Esophagus muscularis mucosa (tissue), 4 donors: Measurements from ENCODE around the gene GPM6B. TPM values are rescaled to one million over a fixed set of nuclear protein-coding genes. Genes with fewer than 3 reads are reported as not detected.

ENCODE experiments used
- DNase-seq: peaks from one replicate; pipeline ENCODE4 v3.0.0-alpha.2; 2017; ENCODE audit errors: extremely low spot score
- H3K27ac ChIP-seq, 4 donors: fragments of 200-600 bp; sonication (generic); replicated peaks in 1 of 4; 1 replicate in 3 of 4; 2 replicates in 1 of 4; pipeline ENCODE4 v1.5.1; 2016 to 2019; ENCODE audit warnings: mild to moderate bottlenecking in 1 of 4
- H3K27me3 ChIP-seq, 4 donors: fragments of 200-600 bp; sonication (generic); one replicate each; pipeline versions ENCODE4 v1.5.1 to v1.6.0; 2016 to 2019
- H3K36me3 ChIP-seq, 4 donors: fragments of 200-600 bp; sonication (generic); one replicate each; pipeline ENCODE4 v1.5.1; 2016 to 2019
- H3K4me1 ChIP-seq, 4 donors: fragments of 200-600 bp; sonication (generic); one replicate each; pipeline ENCODE4 v1.5.1; 2016 to 2019
- H3K4me3 ChIP-seq, 4 donors: fragments of 200-600 bp; sonication (generic); 1 replicate in 2 of 4; 2 replicates in 2 of 4; pipeline ENCODE4 v1.5.1; 2016 to 2019; ENCODE audit warnings: mild to moderate bottlenecking in 4 of 4, moderate library complexity in 1 of 4
- H3K9me3 ChIP-seq, 4 donors: fragments of 200-600 bp; sonication (generic); 1 replicate in 3 of 4; 2 replicates in 1 of 4; pipeline ENCODE4 v1.5.1; 2016 to 2019
- CTCF ChIP-seq, 3 experiments: fragments of 200-600 bp in 2 of 3; fragments of 450-650 bp in 1 of 3; sonication (generic) in 2 of 3; IDR thresholded peaks; one replicate each; pipeline ENCODE4 v1.5.1; 2017 to 2019; ENCODE audit warnings: antibody characterized with exemption in 3 of 3, mild to moderate bottlenecking in 2 of 3, moderate library complexity in 1 of 3
- EP300 ChIP-seq: sonication (generic); formaldehyde crosslinking; IDR thresholded peaks from one replicate; pipeline ENCODE4 v1.6.1; 2017; ENCODE audit warnings: antibody characterized with exemption
- POLR2A ChIP-seq: fragments of 450-650 bp; IDR thresholded peaks from one replicate; pipeline ENCODE4 v1.6.1; 2017; ENCODE audit warnings: antibody characterized with exemption, moderate library complexity, mild to moderate bottlenecking, low read depth
- POLR2AphosphoS5 ChIP-seq, 2 donors: sonication (generic); formaldehyde crosslinking; IDR thresholded peaks; one replicate each; pipeline ENCODE4 v1.6.1; 2017; ENCODE audit warnings: antibody characterized with exemption in 2 of 2
- WGBS: methylation state at CpG from one replicate; pipeline ENCODE4 v1.1.5; 2018; 5-methylcytosine and 5-hydroxymethylcytosine counted together
- intact Hi-C: fragments of 100-400 bp; cut with DNase I; formaldehyde crosslinking; loops from one replicate; pipeline ENCODE4 v1.15.1; 2023
- total RNA-seq, 4 donors: library from RNA; depleted of rRNA; stranded (reverse); fragments of >200 nt; gene quantifications; one replicate each; pipeline versions ENCODE4 v1.1.0 to v1.2.1, GENCODE V29; 2016

GPM6B gene
- total RNA-seq, 4 donors from 2014 or later = 33.2 to 57.2 (median 45.2) TPM

- H3K4me3 ChIP-seq = no peak overlapping the region
- H3K27ac ChIP-seq = no peak overlapping the region
- H3K36me3 ChIP-seq = no peaks in the 10 kb centered on the region
- no peaks in the 10 kb centered on the region for H3K27me3 ChIP-seq
- no peak for DNase-seq
- no peaks in the 10 kb centered on the region for H3K9me3 ChIP-seq
- intact Hi-C loops = no loop called here
- H3K4me1 ChIP-seq = no peaks in the 10 kb centered on the region
- WGBS = 85% methylated on average over 2 of the region's 2 CpGs
- no peak for TF ChIP-seq POLR2A
- no peak for TF ChIP-seq CTCF (IDR thresholded peaks at IDR 0.05)
- TF ChIP-seq EP300 = no peak
- no peak for TF ChIP-seq POLR2AphosphoS5 (IDR thresholded peaks at IDR 0.05)
Measured at GRCh38 chrX:13857804-13858203, 40.9 kb upstream of the GPM6B start.

- intact Hi-C loops = no loop called here
- Histone ChIP-seq H3K4me3 (no peak overlapping the region), H3K27me3 (no peaks in the 10 kb centered on the region), H3K27ac (no peak overlapping the region), H3K4me1 (no peaks in the 10 kb centered on the region), H3K36me3 (no peaks in the 10 kb centered on the region), H3K9me3 (no peaks in the 10 kb centered on the region)
- DNase-seq = no peak
- 80% methylated on average over 1 of the region's 1 CpG for WGBS
- no peak for TF ChIP-seq POLR2AphosphoS5 (IDR thresholded peaks at IDR 0.05)
- TF ChIP-seq EP300 = no peak
- TF ChIP-seq POLR2A = no peak
- TF ChIP-seq CTCF (IDR thresholded peaks at IDR 0.05) = no peak
Measured at GRCh38 chrX:13855689-13856450, 39.0 kb upstream of the GPM6B start.

- H3K36me3 ChIP-seq = no peaks in the 10 kb centered on the region
- TF ChIP-seq EP300 (no peak), CTCF (IDR thresholded peaks at IDR 0.05) (no peak), POLR2A (no peak), POLR2AphosphoS5 (IDR thresholded peaks at IDR 0.05) (no peak)
- H3K4me1 ChIP-seq = no peaks in the 10 kb centered on the region
- DNase-seq = no peak
- intact Hi-C loops = no loop called here
- H3K4me3 ChIP-seq = no peak overlapping the region
- H3K9me3 ChIP-seq = no peaks in the 10 kb centered on the region
- H3K27ac ChIP-seq = no peak overlapping the region
- H3K27me3 ChIP-seq = no peaks in the 10 kb centered on the region
- WGBS = 86% methylated on average over 2 of the region's 2 CpGs
Measured at GRCh38 chrX:13854003-13854402, 37.1 kb upstream of the GPM6B start.

DNA sequence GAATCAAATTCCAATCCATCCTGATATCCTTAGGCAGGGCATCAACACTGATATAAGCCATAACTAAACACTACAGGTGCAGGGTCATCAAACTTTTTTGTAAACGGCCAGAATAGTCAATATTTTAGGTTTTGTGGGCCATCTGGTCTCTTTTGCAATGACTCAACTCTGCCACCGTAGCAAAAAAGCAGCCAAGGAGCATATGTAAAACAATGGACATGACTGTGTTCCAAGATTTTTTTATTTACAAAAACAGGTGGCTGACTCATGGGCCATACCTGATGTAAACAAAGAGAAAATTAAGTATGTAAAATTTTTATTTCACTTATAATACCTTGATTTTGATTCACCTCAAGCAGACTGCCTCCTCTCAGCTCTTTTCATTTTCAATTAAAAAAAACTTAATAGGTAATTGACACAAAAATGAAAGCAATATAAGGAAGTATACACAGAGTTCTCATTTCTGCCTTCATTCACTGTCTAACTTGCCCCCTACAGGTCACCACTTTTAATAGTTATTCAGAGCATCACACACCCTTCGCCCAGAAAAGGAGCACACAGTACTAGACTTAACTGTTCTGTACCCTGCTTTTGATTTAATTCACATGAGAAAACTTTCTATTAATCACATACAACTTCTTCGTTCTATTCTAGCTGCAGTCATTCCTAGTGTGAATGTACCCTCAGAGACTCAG lies 35.3 kb upstream of the GPM6B start:
- Histone ChIP-seq H3K27me3 (no peaks in the 10 kb centered on the region), H3K36me3 (no peaks in the 10 kb centered on the region), H3K4me3 (no peak overlapping the region), H3K9me3 (no peaks in the 10 kb centered on the region), H3K4me1 (no peaks in the 10 kb centered on the region), H3K27ac (no peak overlapping the region)
- no peak for TF ChIP-seq EP300
- TF ChIP-seq POLR2AphosphoS5 (IDR thresholded peaks at IDR 0.05) = no peak
- TF ChIP-seq POLR2A = no peak
- no peak for TF ChIP-seq CTCF (IDR thresholded peaks at IDR 0.05)
- WGBS = 72% methylated on average over 4 of the region's 4 CpGs
- intact Hi-C loops = no loop called here
- DNase-seq = no peak
